HFFc6 (cell line): Measurements from ENCODE around the gene STK39. TPM values are rescaled to one million over a fixed set of nuclear protein-coding genes. Genes with fewer than 3 reads are reported as not detected.

ENCODE experiments used
- DNase-seq: peaks from one replicate; pipeline ENCODE4 v3.0.0-alpha.2; 2018
- H3K27ac Mint-ChIP-seq: 2 replicates; pipeline ENCODE4 v1.8.0; 2020; ENCODE audit warnings: mild to moderate bottlenecking, mixed read lengths
- H3K27me3 Mint-ChIP-seq: 2 replicates; pipeline ENCODE4 v1.8.0; 2021; ENCODE audit warnings: mild to moderate bottlenecking, moderate library complexity, mixed read lengths; ENCODE audit not compliant: insufficient read depth
- H3K36me3 Mint-ChIP-seq: 2 replicates; pipeline ENCODE4 v1.8.0; 2021; ENCODE audit warnings: low read depth, mixed read lengths
- H3K4me1 Mint-ChIP-seq: 2 replicates; pipeline ENCODE4 v1.8.0; 2020; ENCODE audit warnings: low read depth, mixed read lengths
- H3K4me3 Mint-ChIP-seq: 2 replicates; pipeline ENCODE4 v1.8.0; 2020; ENCODE audit warnings: mild to moderate bottlenecking, moderate library complexity, mixed read lengths
- H3K9me3 Mint-ChIP-seq: 2 replicates; pipeline ENCODE4 v1.8.0; 2020; ENCODE audit warnings: mild to moderate bottlenecking, mixed read lengths
- CTCF ChIP-seq: fragments of 200-600 bp; sonication (generic); IDR thresholded peaks from 2 replicates; pipeline ENCODE4 v1.5.0; 2021; ENCODE audit warnings: antibody characterized with exemption, mild to moderate bottlenecking
- total RNA-seq, 6 experiments: library from RNA; stranded (reverse); fragmentation: NEBNext Ultra II Directional; extraction: Animal tissue kit (Norgen Biotek cat#: 25700); gene quantifications; 2 replicates in 1 of 6; 3 replicates in 5 of 6; pipeline ENCODE4 v1.2.3, GENCODE V29; 2021

The STK39 gene
- total RNA-seq, 6 experiments from 2014 or later = 27.7 to 36.4 (median 33.4) TPM

DNA sequence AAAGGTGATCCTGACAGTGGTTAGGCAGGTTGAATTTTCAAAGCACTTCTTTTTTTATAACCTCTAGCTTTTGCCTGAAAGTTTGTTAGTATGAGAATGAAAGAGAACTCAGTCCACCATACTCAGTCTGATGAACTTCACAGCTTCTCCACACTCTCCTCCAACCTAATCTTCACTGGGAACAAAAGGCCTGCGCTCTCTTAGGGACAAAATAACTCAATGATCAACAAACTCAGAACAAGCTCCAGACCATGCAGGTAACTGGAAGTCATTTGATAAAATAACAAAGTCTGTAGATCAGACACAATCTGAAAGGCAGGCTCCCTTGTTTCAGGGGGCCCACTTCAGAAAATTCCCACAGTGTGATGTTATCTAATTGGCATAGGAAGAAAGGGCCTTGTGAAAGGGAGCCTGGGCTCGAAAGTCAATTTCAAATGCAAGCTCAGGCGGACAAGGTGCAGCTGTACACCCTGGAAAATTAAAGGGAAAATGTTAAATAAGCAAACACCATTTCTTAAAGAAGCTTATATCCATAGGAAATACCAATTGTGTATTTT is 142.2 kb downstream of the STK39 start:
- Mint-ChIP-seq H3K36me3 (peaks cover 24% of the 10 kb centered on the region), H3K27me3 (no peaks in the 10 kb centered on the region), H3K4me1 (no peaks in the 10 kb centered on the region; the same call in 1 of the 2 replicates), H3K9me3 (no peaks in the 10 kb centered on the region), H3K27ac (no peak overlapping the region), H3K4me3 (no peak overlapping the region)
- TF ChIP-seq CTCF = no peak
- DNase-seq = no peak

DNA sequence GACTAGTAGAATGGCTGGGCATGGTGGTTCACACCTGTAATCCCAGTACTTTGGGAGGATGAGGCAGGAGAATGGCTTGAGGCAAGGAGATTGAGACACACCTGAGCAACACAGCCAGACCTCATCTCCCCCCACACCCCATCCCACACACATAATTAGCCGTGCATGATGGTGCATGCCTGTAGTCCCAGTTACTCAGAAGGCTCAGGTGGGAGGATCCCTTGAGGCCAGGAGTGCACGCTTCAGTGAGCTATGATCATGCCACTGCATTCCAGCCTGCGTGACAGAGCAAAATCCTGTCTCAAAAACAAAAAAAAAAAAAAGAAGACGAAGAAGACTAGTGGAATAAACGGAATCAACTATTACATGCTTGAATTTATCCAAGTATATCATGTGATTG is 150.0 kb downstream of the STK39 start:
- Mint-ChIP-seq H3K27me3 (no peaks in the 10 kb centered on the region; the same call in 1 of the 2 replicates), H3K27ac (no peak overlapping the region), H3K9me3 (no peaks in the 10 kb centered on the region), H3K36me3 (peaks cover 21% of the 10 kb centered on the region), H3K4me3 (no peak overlapping the region), H3K4me1 (no peaks in the 10 kb centered on the region)
- TF ChIP-seq CTCF = no peak
- DNase-seq = no peak

DNA sequence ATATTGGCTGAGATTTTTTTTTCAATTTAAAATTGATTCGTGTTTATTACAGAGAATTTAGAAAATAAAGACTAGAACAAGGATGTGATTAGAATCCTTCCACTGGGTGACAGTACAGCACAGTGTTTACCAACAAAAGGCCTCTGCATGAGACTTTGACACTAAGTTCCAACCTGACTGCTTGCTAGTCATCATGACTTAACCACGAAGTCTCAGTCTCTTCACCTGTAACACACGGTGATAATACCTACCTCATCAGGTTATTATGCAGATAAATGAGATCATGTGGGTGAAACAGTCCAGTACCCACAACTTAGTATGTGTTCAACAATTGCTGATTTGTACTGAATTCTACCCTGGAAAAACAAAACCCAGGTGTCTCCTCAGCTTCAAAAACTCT is 151.2 kb downstream of the STK39 start:
- DNase-seq = no peak

GRCh38 chr2:168091986-168092385 is 155.4 kb downstream of the STK39 start:
- H3K36me3 Mint-ChIP-seq = no peaks in the 10 kb centered on the region
- no peak for TF ChIP-seq CTCF
- H3K9me3 Mint-ChIP-seq = no peaks in the 10 kb centered on the region
- no peaks in the 10 kb centered on the region for H3K27me3 Mint-ChIP-seq
- H3K27ac Mint-ChIP-seq = no peak overlapping the region
- no peak for DNase-seq
- no peaks in the 10 kb centered on the region for H3K4me1 Mint-ChIP-seq
- no peak overlapping the region for H3K4me3 Mint-ChIP-seq

More for the DNA sequence above, 151.2 kb downstream of the STK39 start:
- TF ChIP-seq CTCF = no peak
- no peaks in the 10 kb centered on the region for H3K9me3 Mint-ChIP-seq
- no peaks in the 10 kb centered on the region for H3K4me1 Mint-ChIP-seq
- H3K27ac Mint-ChIP-seq = no peak overlapping the region
- no peak overlapping the region for H3K4me3 Mint-ChIP-seq
- no peaks in the 10 kb centered on the region; the same call in 1 of the 2 replicates for H3K27me3 Mint-ChIP-seq
- peaks cover 12% of the 10 kb centered on the region; the same call in 1 of the 2 replicates for H3K36me3 Mint-ChIP-seq

DNA sequence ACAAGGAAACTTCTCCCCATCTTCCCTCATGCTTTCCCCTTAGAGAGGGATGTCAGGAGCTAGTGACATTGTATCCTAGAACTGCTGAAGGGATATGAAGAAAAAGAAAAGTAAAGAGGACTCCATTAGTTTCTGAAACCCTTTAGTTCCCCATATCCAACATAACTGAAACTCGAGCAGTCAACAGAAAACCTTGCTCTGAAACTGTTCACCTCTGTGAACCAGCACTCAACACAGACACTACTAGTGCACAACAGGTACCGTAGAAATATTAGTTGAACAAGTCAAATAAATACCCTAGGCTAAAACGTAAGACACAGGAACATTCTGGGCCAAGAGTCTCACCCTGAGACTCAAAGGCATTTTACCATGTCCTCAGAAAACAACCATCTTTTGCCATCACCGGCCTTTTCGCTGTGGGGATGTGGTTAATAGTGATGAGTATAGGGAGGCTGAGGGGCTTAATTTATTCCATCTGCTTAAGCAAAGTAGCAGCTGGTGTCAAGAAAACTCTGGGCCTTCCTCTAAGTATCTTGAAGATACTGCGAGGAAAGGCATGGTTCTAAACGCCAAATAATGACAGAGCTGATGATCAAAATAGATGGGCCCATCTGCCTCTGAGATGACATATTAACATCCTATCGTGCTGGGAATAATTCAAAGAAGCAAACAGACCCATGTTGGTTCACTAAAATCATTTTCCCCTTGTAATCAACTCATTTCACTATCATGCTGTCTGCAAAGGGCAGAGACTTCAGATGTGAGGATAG is 156.8 kb downstream of the STK39 start:
- Mint-ChIP-seq H3K9me3 (no peaks in the 10 kb centered on the region), H3K4me3 (no peak overlapping the region), H3K36me3 (no peaks in the 10 kb centered on the region), H3K27ac (no peak overlapping the region), H3K4me1 (no peaks in the 10 kb centered on the region), H3K27me3 (no peaks in the 10 kb centered on the region)
- no peak for DNase-seq
- TF ChIP-seq CTCF = no peak
